ENCODE measurements around the gene RNU5D-1. TPM values are rescaled to one million over a fixed set of nuclear protein-coding genes. Genes with fewer than 3 reads are reported as not detected.

Gene RNU5D-1
- polyA plus RNA-seq, 3 donors = not detected

- H3K4me3 Mint-ChIP-seq = peak overlapping the region in 1 of 2 donors; percentile 39
- no peak overlapping the region for H3K27ac ChIP-seq (ENCODE audit: low read depth in 1 of 2, low read length in 2 of 2)
- peaks cover 28% of the 10 kb centered on the region for H3K4me1 Mint-ChIP-seq
These were observed 32.8 kb downstream of the RNU5D-1 start for GRCh38 chr1:44698138-44698537.

GRCh38 chr1:44696789-44697345, 34.1 kb downstream of the RNU5D-1 start:
- Histone ChIP-seq H3K27me3 (ENCODE audit: control insufficient read depth in 2 of 2, insufficient read depth in 2 of 2, low read length in 2 of 2) (peaks cover 0 to 9% of the 10 kb centered on the region in 2 donors), H3K36me3 (replicated peaks in 1 of 2; ENCODE audit: control insufficient read depth in 1 of 2, insufficient read depth in 2 of 2, low read length in 2 of 2) (no peaks in the 10 kb centered on the region), H3K79me2 (ENCODE audit: insufficient read depth, low read length) (no peaks in the 10 kb centered on the region), H3K9me3 (replicated peaks in 1 of 2; ENCODE audit: control insufficient read depth in 1 of 2, insufficient read depth in 1 of 2, low read length in 2 of 2) (no peaks in the 10 kb centered on the region), H3K4me2 (replicated peaks; ENCODE audit: extremely low read depth, low read length, poor library complexity, severe bottlenecking) (peak overlapping the region; percentile 20), H3K4me1 (ENCODE audit: control insufficient read depth in 1 of 2, insufficient read depth in 2 of 2, low read length in 2 of 2) (peaks cover 30% of the 10 kb centered on the region in 2 donors), H3K9ac (ENCODE audit: insufficient read depth, low read length, poor library complexity, severe bottlenecking) (no peak overlapping the region), H3K4me3 (replicated peaks in 1 of 3; ENCODE audit: low read depth in 2 of 3, low read length in 3 of 3) (no peak overlapping the region), H2AFZ (ENCODE audit: insufficient read depth, low read depth, low read length, poor library complexity, severe bottlenecking) (peak overlapping the region; percentile 2), H3K27ac (ENCODE audit: low read depth in 1 of 2, low read length in 2 of 2) (no peak overlapping the region), H4K20me1 (ENCODE audit: insufficient read depth, low read length) (no peaks in the 10 kb centered on the region)
- Mint-ChIP-seq H3K27ac (peak overlapping the region in 1 of 7 donors; percentile 41), H3K36me3 (peaks cover 0 to 3% of the 10 kb centered on the region in 2 donors), H3K27me3 (ENCODE audit: low read depth in 3 of 3) (peaks cover 14 to 29% (median 23%) of the 10 kb centered on the region in 3 donors), H3K4me3 (peak overlapping the region in 1 of 2 donors; percentile 42), H3K9me3 (no peaks in the 10 kb centered on the region), H3K4me1 (peaks cover 28% of the 10 kb centered on the region)
- DNase-seq = peak; percentile 46 to 67 (median 58)
- WGBS (ENCODE audit: insufficient coverage) = 30% methylated on average over 7 of the region's 7 CpGs
- no peak for TF ChIP-seq CTCF (IDR thresholded peaks at IDR 0.05)
- intact Hi-C loops (cut with micrococcal nuclease) = no loop called here

More at GRCh38 chr1:44698138-44698537, 32.8 kb downstream of the RNU5D-1 start:
- H3K9me3 Mint-ChIP-seq = peaks cover 0 to 1% (median 0%) of the 10 kb centered on the region in 7 donors
- Histone ChIP-seq H3K4me3 (replicated peaks in 1 of 3; ENCODE audit: low read depth in 2 of 3, low read length in 3 of 3) (no peak overlapping the region), H3K9me3 (replicated peaks in 1 of 2; ENCODE audit: control insufficient read depth in 1 of 2, insufficient read depth in 1 of 2, low read length in 2 of 2) (no peaks in the 10 kb centered on the region), H3K4me2 (replicated peaks; ENCODE audit: extremely low read depth, low read length, poor library complexity, severe bottlenecking) (no peak overlapping the region), H2AFZ (ENCODE audit: insufficient read depth, low read depth, low read length, poor library complexity, severe bottlenecking) (no peak overlapping the region), H3K27me3 (ENCODE audit: control insufficient read depth in 2 of 2, insufficient read depth in 2 of 2, low read length in 2 of 2) (peaks cover 0 to 9% of the 10 kb centered on the region in 2 donors), H3K79me2 (ENCODE audit: insufficient read depth, low read length) (no peaks in the 10 kb centered on the region), H3K9ac (ENCODE audit: insufficient read depth, low read length, poor library complexity, severe bottlenecking) (no peak overlapping the region), H3K36me3 (replicated peaks in 1 of 2; ENCODE audit: control insufficient read depth in 1 of 2, insufficient read depth in 2 of 2, low read length in 2 of 2) (no peaks in the 10 kb centered on the region), H4K20me1 (ENCODE audit: insufficient read depth, low read length) (no peaks in the 10 kb centered on the region), H3K4me1 (ENCODE audit: control insufficient read depth in 1 of 2, insufficient read depth in 2 of 2, low read length in 2 of 2) (peaks cover 30% of the 10 kb centered on the region in 2 donors)
- no peak for TF ChIP-seq CTCF (IDR thresholded peaks at IDR 0.05)
- H3K36me3 Mint-ChIP-seq = peaks cover 0 to 3% of the 10 kb centered on the region in 2 donors
- peaks cover 19 to 34% (median 29%) of the 10 kb centered on the region in 3 donors for H3K27me3 Mint-ChIP-seq (ENCODE audit: low read depth in 3 of 3)
- DNase-seq = peak in 2 of 3 donors; percentile 64 to 75
- peak overlapping the region in 6 of 7 donors; percentile 33 to 83 (median 81) for H3K27ac Mint-ChIP-seq
- intact Hi-C loops (cut with micrococcal nuclease) = no loop called here
- no CpG with 5 or more reads among the region's 3 CpGs for WGBS (ENCODE audit: insufficient coverage)

Measured in CD14-positive monocyte (primary cell).